IPS-11a (cell line): Measurements from ENCODE around the gene COL6A1.
"Not testable (repeated sequence)": the region's sequence is repeated elsewhere in the genome, so short reads cannot be mapped to it uniquely, and the experiment has no call there.

Experiments used
- H3K4me3 ChIP-seq: one replicate; pipeline ENCODE4 v1.5.1; 2013; ENCODE audit warnings: low read depth, low read length, control low read depth

The COL6A1 gene

GRCh38 chr21:45965084-45965809, 16.3 kb upstream of the COL6A1 start:
- H3K4me3 ChIP-seq, result no peak overlapping the region

GRCh38 chr21:45966791-45967394, 14.7 kb upstream of the COL6A1 start:
- no peak overlapping the region for H3K4me3 ChIP-seq

GRCh38 chr21:45969921-45970673, 11.5 kb upstream of the COL6A1 start:
- H3K4me3 ChIP-seq, result no peak overlapping the region

- no peak overlapping the region for H3K4me3 ChIP-seq
These were observed 10.6 kb upstream of the COL6A1 start for GRCh38 chr21:45970674-45971615.

GRCh38 chr21:45971616-45972352, 9.8 kb upstream of the COL6A1 start:
- no peak overlapping the region for H3K4me3 ChIP-seq

- H3K4me3 ChIP-seq, result peak overlapping the region; percentile 57
These were observed 9.2 kb upstream of the COL6A1 start for GRCh38 chr21:45972353-45972715.

- peak overlapping the region; percentile 57 for H3K4me3 ChIP-seq
These were observed 8.7 kb upstream of the COL6A1 start for GRCh38 chr21:45972716-45973474.

GRCh38 chr21:45973475-45974072, 8.0 kb upstream of the COL6A1 start:
- peak overlapping the region; percentile 57 for H3K4me3 ChIP-seq

- peak overlapping the region; percentile 39 for H3K4me3 ChIP-seq
These were observed 7.2 kb upstream of the COL6A1 start for GRCh38 chr21:45974073-45975019.

- peak overlapping the region; percentile 39 for H3K4me3 ChIP-seq
These were observed 6.4 kb upstream of the COL6A1 start for GRCh38 chr21:45975020-45975666.

- H3K4me3 ChIP-seq, result not testable (repeated sequence)
These were observed 5.7 kb upstream of the COL6A1 start for GRCh38 chr21:45975667-45976409.

GRCh38 chr21:45976701-45977311, 4.8 kb upstream of the COL6A1 start:
- H3K4me3 ChIP-seq, result no peak overlapping the region

GRCh38 chr21:45977396-45977795, 4.2 kb upstream of the COL6A1 start:
- H3K4me3 ChIP-seq, result no peak overlapping the region

- no peak overlapping the region for H3K4me3 ChIP-seq
These were observed 2.4 kb upstream of the COL6A1 start for GRCh38 chr21:45979141-45979631.

- H3K4me3 ChIP-seq, result no peak overlapping the region
These were observed 1.9 kb upstream of the COL6A1 start for GRCh38 chr21:45979651-45980050.

- no peak overlapping the region for H3K4me3 ChIP-seq
These were observed 1.3 kb upstream of the COL6A1 start for GRCh38 chr21:45980271-45980670.
